GM18907 (cell line): Measurements from ENCODE around the gene ST6GALNAC3.
"Not testable (repeated sequence)": the region's sequence is repeated elsewhere in the genome, so short reads cannot be mapped to it uniquely, and the experiment has no call there.

Experiments
- ATAC-seq: cut with Tn5 transposase; IDR thresholded peaks from one replicate; pipeline ENCODE4 v1.9.1; 2021; ENCODE audit warnings: mild to moderate bottlenecking, moderate library complexity; ENCODE audit not compliant: unreplicated experiment

Gene ST6GALNAC3

GRCh38 chr1:76238094-76238628, 163.6 kb downstream of the ST6GALNAC3 start:
- no peak for ATAC-seq

GRCh38 chr1:76239470-76239918, 164.9 kb downstream of the ST6GALNAC3 start:
- ATAC-seq: no peak

- ATAC-seq: no peak
Observed at GRCh38 chr1:76240316-76240715, 165.8 kb downstream of the ST6GALNAC3 start.

- not testable (repeated sequence) for ATAC-seq
Observed at GRCh38 chr1:76242587-76242986, 168.0 kb downstream of the ST6GALNAC3 start.

GRCh38 chr1:76247261-76247852, 172.8 kb downstream of the ST6GALNAC3 start:
- ATAC-seq: no peak

- ATAC-seq: no peak
Observed at GRCh38 chr1:76250271-76250670, 175.7 kb downstream of the ST6GALNAC3 start.

GRCh38 chr1:76252431-76252830, 177.9 kb downstream of the ST6GALNAC3 start:
- ATAC-seq: no peak

- no peak for ATAC-seq
Observed at GRCh38 chr1:76254104-76255030, 179.8 kb downstream of the ST6GALNAC3 start.

GRCh38 chr1:76256289-76257223, 182.0 kb downstream of the ST6GALNAC3 start:
- no peak for ATAC-seq

- ATAC-seq: no peak
Observed at GRCh38 chr1:76257823-76258222, 183.3 kb downstream of the ST6GALNAC3 start.

- ATAC-seq: no peak
Observed at GRCh38 chr1:76259270-76259669, 184.7 kb downstream of the ST6GALNAC3 start.

- ATAC-seq: no peak
Observed at GRCh38 chr1:76260279-76260678, 185.7 kb downstream of the ST6GALNAC3 start.

- ATAC-seq: no peak
Observed at GRCh38 chr1:76262601-76263000, 188.1 kb downstream of the ST6GALNAC3 start.

GRCh38 chr1:76264642-76265041, 190.1 kb downstream of the ST6GALNAC3 start:
- ATAC-seq: no peak

GRCh38 chr1:76266762-76267161, 192.2 kb downstream of the ST6GALNAC3 start:
- no peak for ATAC-seq

GRCh38 chr1:76267631-76268030, 193.1 kb downstream of the ST6GALNAC3 start:
- ATAC-seq: no peak

GRCh38 chr1:76268341-76268740, 193.8 kb downstream of the ST6GALNAC3 start:
- ATAC-seq: no peak

GRCh38 chr1:76269155-76269554, 194.6 kb downstream of the ST6GALNAC3 start:
- no peak for ATAC-seq

- no peak for ATAC-seq
Observed at GRCh38 chr1:76274302-76274701, 199.8 kb downstream of the ST6GALNAC3 start.

- no peak for ATAC-seq
Observed at GRCh38 chr1:76274718-76275117, 200.2 kb downstream of the ST6GALNAC3 start.

- ATAC-seq: no peak
Observed at GRCh38 chr1:76278711-76279100, 204.2 kb downstream of the ST6GALNAC3 start.
